Astrocyte of the cerebellum (primary cell): ENCODE results near the gene TDRD1.

Experiments
- DNase-seq: peaks from one replicate; pipeline ENCODE4 v3.0.0-alpha.2; 2011; ENCODE audit warnings: low read depth
- H3K4me3 ChIP-seq: 2 replicates; pipeline ENCODE4 v1.5.1; 2011; ENCODE audit warnings: mild to moderate bottlenecking, low read depth, low read length, moderate library complexity
- CTCF ChIP-seq: IDR thresholded peaks from 2 replicates; pipeline ENCODE4 v1.5.1; 2012; ENCODE audit warnings: low read length, low read depth, moderate library complexity, mild to moderate bottlenecking; ENCODE audit errors: missing control alignments
- in situ Hi-C: cut with HindIII; loops from 2 replicates; pipeline ENCODE4 v1.10.0; 2017; ENCODE audit warnings: low sequenced_read_pairs

Gene TDRD1

GRCh38 chr10:114232561-114233176 is 53.5 kb downstream of the TDRD1 start:
- in situ Hi-C loops = no loop called here
- no peak overlapping the region for H3K4me3 ChIP-seq
- no peak for TF ChIP-seq CTCF

DNA sequence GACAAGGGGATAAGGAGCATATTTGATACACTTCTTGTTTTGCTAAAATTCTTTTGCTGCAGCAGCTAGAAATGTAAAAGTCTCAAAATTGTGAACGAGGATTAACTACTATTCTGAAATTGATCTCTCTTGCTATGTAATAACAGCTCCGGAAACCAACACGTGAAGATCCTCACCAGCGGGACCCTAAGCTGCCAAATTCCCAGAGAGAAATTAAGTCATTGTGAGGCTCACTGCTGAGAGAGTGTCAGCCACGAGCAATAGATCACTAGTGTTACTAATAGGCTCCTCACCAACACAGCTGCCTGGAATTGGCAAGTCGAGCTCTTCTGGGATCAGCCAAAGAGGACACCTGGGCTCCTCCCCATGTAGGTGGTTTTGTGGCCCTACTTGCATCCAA is 54.3 kb downstream of the TDRD1 start:
- DNase-seq = no peak
- in situ Hi-C loops = no loop called here
- H3K4me3 ChIP-seq = no peak overlapping the region
- TF ChIP-seq CTCF = no peak

More at GRCh38 chr10:114232561-114233176, 53.5 kb downstream of the TDRD1 start:
- DNase-seq = no peak

- TF ChIP-seq CTCF = no peak
- in situ Hi-C loops = no loop called here
- H3K4me3 ChIP-seq = no peak overlapping the region
- no peak for DNase-seq
These were observed 55.0 kb downstream of the TDRD1 start for GRCh38 chr10:114234132-114234531.

DNA sequence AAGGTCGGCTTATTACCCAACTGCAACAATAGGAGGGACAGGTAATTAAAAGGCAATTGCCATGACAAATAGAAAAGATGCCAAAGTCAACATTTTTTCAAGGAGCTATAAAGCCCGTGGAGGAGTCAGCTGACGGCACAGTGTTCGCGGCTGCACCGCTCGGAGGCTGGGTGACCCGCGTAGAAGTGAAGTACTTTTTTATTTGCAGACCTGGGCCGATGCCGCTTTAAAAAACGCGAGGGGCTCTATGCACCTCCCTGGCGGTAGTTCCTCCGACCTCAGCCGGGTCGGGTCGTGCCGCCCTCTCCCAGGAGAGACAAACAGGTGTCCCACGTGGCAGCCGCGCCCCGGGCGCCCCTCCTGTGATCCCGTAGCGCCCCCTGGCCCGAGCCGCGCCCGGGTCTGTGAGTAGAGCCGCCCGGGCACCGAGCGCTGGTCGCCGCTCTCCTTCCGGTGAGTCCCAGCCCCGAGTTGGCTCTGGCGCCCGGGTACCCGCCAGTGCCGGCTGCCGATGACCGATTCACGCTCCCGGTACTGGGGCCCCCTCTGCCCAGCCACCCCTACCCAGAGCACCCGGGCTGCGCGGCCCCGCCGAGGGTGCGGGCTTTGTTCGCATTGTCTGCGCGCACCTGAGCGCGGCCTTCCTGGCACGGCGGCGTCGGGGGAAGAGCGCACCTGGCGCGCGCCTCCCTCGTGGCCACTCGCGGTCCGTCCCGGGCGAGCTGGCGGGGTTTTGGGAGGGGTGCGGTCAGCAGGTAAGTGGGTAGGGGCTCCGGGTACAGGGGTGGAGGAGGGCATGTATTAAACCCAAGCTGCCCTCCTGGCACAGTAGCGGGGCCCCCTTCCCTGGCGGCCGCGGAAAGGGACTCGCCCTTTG is 60.2 kb downstream of the TDRD1 start, which contains the start of gene VWA2:
Gene VWA2, plus strand, starts transcription at position 138 of the 877 bp plus-strand sequence. CDS start 9,460 bp downstream, outside the sequence.
- H3K4me3 ChIP-seq = peak within 1 kb of the TSS; percentile 18
- TF ChIP-seq CTCF = no peak
- in situ Hi-C loops = no loop called here
- DNase-seq = no peak

GRCh38 chr10:114239994-114240345 is 60.8 kb downstream of the TDRD1 start:
- DNase-seq = no peak
- no peak for TF ChIP-seq CTCF
- no peak overlapping the region for H3K4me3 ChIP-seq
- in situ Hi-C loops = no loop called here

DNA sequence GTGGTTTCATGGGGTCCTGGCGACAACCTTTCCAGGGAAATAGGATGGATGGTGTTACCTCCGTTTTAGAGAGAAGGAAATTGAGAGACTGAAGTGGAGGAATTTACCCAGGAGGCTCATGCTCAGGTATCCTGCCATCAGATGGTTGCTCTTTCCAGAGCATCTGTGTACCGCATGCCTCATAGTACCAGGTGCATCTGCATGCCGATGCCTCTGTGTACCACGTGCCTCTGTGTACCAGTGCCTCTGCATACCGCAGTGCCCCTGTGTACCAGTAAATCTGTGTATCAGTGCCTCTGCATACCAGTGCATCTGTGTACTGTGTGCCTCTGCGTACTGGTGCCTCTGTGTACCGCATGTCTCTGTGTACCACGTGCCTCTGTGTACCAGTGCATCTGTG is 63.1 kb downstream of the TDRD1 start:
- DNase-seq = no peak
- in situ Hi-C loops = no loop called here
- no peak for TF ChIP-seq CTCF
- H3K4me3 ChIP-seq = no peak overlapping the region
